OCI-LY7 (cell line): Measurements from ENCODE around the gene GLIPR1.

Experiments used
- CTCF ChIP-seq: fragments of 200-600 bp; sonication (generic); conservative IDR thresholded peaks from 2 replicates; pipeline ENCODE4 v1.5.1; 2014; ENCODE audit warnings: mild to moderate bottlenecking, antibody characterized with exemption, low read length, moderate library complexity, mixed read lengths
- EZH2phosphoT487 ChIP-seq: fragments of 200-600 bp; sonication (generic); IDR thresholded peaks from 2 replicates; pipeline ENCODE4 v1.6.1; 2018; ENCODE audit warnings: low read depth, borderline replicate concordance, mild to moderate bottlenecking, mixed run types, antibody characterized with exemption, low read length, moderate library complexity, mixed read lengths

- no peak for TF ChIP-seq CTCF
- TF ChIP-seq EZH2phosphoT487: no peak
These were observed 2.3 kb upstream of the GLIPR1 start for GRCh38 chr12:75478116-75478794.
